ENCODE results near the gene CKB.
A peak's percentile ranks its signal among the peaks of the same experiment; 100 is the strongest.
"Not testable (repeated sequence)": the region's sequence is repeated elsewhere in the genome, so short reads cannot be mapped to it uniquely, and the experiment has no call there.

CKB gene

GRCh38 chr14:103517174-103517566, 5.5 kb downstream of the CKB start:
- DNase-seq, result no peak

GRCh38 chr14:103516426-103517173, 6.0 kb downstream of the CKB start:
- DNase-seq, result no peak

GRCh38 chr14:103514596-103515421, 7.8 kb downstream of the CKB start:
- no peak for DNase-seq

- peak in 44 of 56 donors; percentile 23 to 96 (median 70) for DNase-seq
Measured at GRCh38 chr14:103512701-103513611, 9.7 kb downstream of the CKB start.

- DNase-seq, result not testable (repeated sequence)
Measured at GRCh38 chr14:103512180-103512579, 10.4 kb downstream of the CKB start.

- peak in 9 of 56 donors; percentile 30 to 67 (median 44) for DNase-seq
Measured at GRCh38 chr14:103510724-103511693, 11.6 kb downstream of the CKB start.

GRCh38 chr14:103509864-103510723, 12.5 kb downstream of the CKB start:
- DNase-seq, result no peak

GRCh38 chr14:103508521-103509329, 13.9 kb downstream of the CKB start:
- no peak for DNase-seq

- peak in 2 of 56 donors; percentile 24 to 38 for DNase-seq
Measured at GRCh38 chr14:103507751-103508150, 14.9 kb downstream of the CKB start.

GRCh38 chr14:103504991-103505565, 17.6 kb downstream of the CKB start:
- DNase-seq, result no peak

GRCh38 chr14:103503296-103503695, 19.3 kb downstream of the CKB start:
- no peak for DNase-seq

GRCh38 chr14:103502877-103503276, 19.8 kb downstream of the CKB start:
- DNase-seq, result no peak

GRCh38 chr14:103501921-103502669, 20.5 kb downstream of the CKB start:
- DNase-seq, result no peak

- DNase-seq, result no peak
Measured at GRCh38 chr14:103501041-103501870, 21.4 kb downstream of the CKB start.

- peak in 54 of 56 donors; percentile 22 to 97 (median 82) for DNase-seq
Measured at GRCh38 chr14:103500148-103500990, 22.3 kb downstream of the CKB start.
